Osteocyte (in vitro differentiated cells): ENCODE measurements around the gene TCF7L1. TPM values are rescaled to one million over a fixed set of nuclear protein-coding genes. Genes with fewer than 3 reads are reported as not detected.

ENCODE experiments used
- DNase-seq: peaks from one replicate; pipeline ENCODE4 v3.0.0; 2021; ENCODE audit warnings: mixed read lengths; ENCODE audit not compliant: unreplicated experiment; ENCODE audit errors: extremely low spot score
- H3K27ac Mint-ChIP-seq: one replicate; pipeline ENCODE4 v1.8.0; 2021; ENCODE audit warnings: mild to moderate bottlenecking, mixed read lengths; ENCODE audit not compliant: unreplicated experiment
- H3K27me3 Mint-ChIP-seq: one replicate; pipeline ENCODE4 v1.8.0; 2021; ENCODE audit warnings: mixed read lengths; ENCODE audit not compliant: unreplicated experiment
- H3K36me3 Mint-ChIP-seq: one replicate; pipeline ENCODE4 v1.8.0; 2021; ENCODE audit warnings: mixed read lengths; ENCODE audit not compliant: unreplicated experiment
- H3K4me1 Mint-ChIP-seq: one replicate; pipeline ENCODE4 v1.8.0; 2021; ENCODE audit warnings: mixed read lengths; ENCODE audit not compliant: unreplicated experiment
- H3K4me3 Mint-ChIP-seq: one replicate; pipeline ENCODE4 v1.8.0; 2021; ENCODE audit warnings: mild to moderate bottlenecking, moderate library complexity, mixed read lengths; ENCODE audit not compliant: unreplicated experiment
- H3K9me3 Mint-ChIP-seq: one replicate; pipeline ENCODE4 v1.8.0; 2021; ENCODE audit warnings: mixed read lengths; ENCODE audit not compliant: unreplicated experiment
- CTCF ChIP-seq: fragments of 200-600 bp; sonication (generic); IDR thresholded peaks from 2 replicates; pipeline ENCODE4 v1.5.0; 2021; ENCODE audit warnings: antibody characterized with exemption, mild to moderate bottlenecking, moderate library complexity
- total RNA-seq: library from RNA; stranded (reverse); gene quantifications from 2 replicates; pipeline ENCODE4 v1.2.1, GENCODE V29; 2021

Gene TCF7L1
- total RNA-seq, 1 donor from 2014 or later = 31.8 TPM

- no peak overlapping the region for H3K27ac Mint-ChIP-seq
Measured at GRCh38 chr2:85110991-85111560, 22.1 kb upstream of the TCF7L1 start.

GRCh38 chr2:85111819-85112281 is 21.3 kb upstream of the TCF7L1 start:
- no peak for TF ChIP-seq CTCF

More at GRCh38 chr2:85110991-85111560, 22.1 kb upstream of the TCF7L1 start:
- Mint-ChIP-seq H3K36me3 (no peaks in the 10 kb centered on the region), H3K9me3 (no peaks in the 10 kb centered on the region), H3K4me1 (no peaks in the 10 kb centered on the region), H3K27me3 (peaks cover 17% of the 10 kb centered on the region), H3K4me3 (no peak overlapping the region)
- DNase-seq = no peak
- no peak for TF ChIP-seq CTCF

GRCh38 chr2:85112906-85113625 is 20.1 kb upstream of the TCF7L1 start:
- H3K4me3 Mint-ChIP-seq = no peak overlapping the region
- H3K9me3 Mint-ChIP-seq = no peaks in the 10 kb centered on the region
- peaks cover 20% of the 10 kb centered on the region for H3K27me3 Mint-ChIP-seq
- DNase-seq = peak; percentile 8
- no peaks in the 10 kb centered on the region for H3K36me3 Mint-ChIP-seq
- no peaks in the 10 kb centered on the region for H3K4me1 Mint-ChIP-seq
- H3K27ac Mint-ChIP-seq = no peak overlapping the region
- no peak for TF ChIP-seq CTCF

More at GRCh38 chr2:85111819-85112281, 21.3 kb upstream of the TCF7L1 start:
- no peak overlapping the region for H3K4me3 Mint-ChIP-seq
- no peak for DNase-seq
- no peaks in the 10 kb centered on the region for H3K9me3 Mint-ChIP-seq
- no peaks in the 10 kb centered on the region for H3K4me1 Mint-ChIP-seq
- no peaks in the 10 kb centered on the region for H3K36me3 Mint-ChIP-seq
- H3K27me3 Mint-ChIP-seq = peaks cover 20% of the 10 kb centered on the region
- H3K27ac Mint-ChIP-seq = no peak overlapping the region

GRCh38 chr2:85114586-85115330 is 18.4 kb upstream of the TCF7L1 start:
- Mint-ChIP-seq H3K36me3 (no peaks in the 10 kb centered on the region), H3K27ac (no peak overlapping the region), H3K4me1 (no peaks in the 10 kb centered on the region), H3K9me3 (no peaks in the 10 kb centered on the region), H3K4me3 (no peak overlapping the region), H3K27me3 (peaks cover 23% of the 10 kb centered on the region)
- DNase-seq = peak; percentile 36
- TF ChIP-seq CTCF = no peak

GRCh38 chr2:85116207-85116606 is 17.0 kb upstream of the TCF7L1 start:
- no peak overlapping the region for H3K27ac Mint-ChIP-seq
- H3K9me3 Mint-ChIP-seq = no peaks in the 10 kb centered on the region
- H3K27me3 Mint-ChIP-seq = peaks cover 23% of the 10 kb centered on the region
- H3K4me3 Mint-ChIP-seq = no peak overlapping the region
- H3K4me1 Mint-ChIP-seq = no peaks in the 10 kb centered on the region
- no peak for TF ChIP-seq CTCF
- peak; percentile 15 for DNase-seq
- no peaks in the 10 kb centered on the region for H3K36me3 Mint-ChIP-seq
